Stimulated activated CD8-positive, alpha-beta memory T cell treated with anti-CD3 and anti-CD28 coated beads, Interleukin-12 subunit alpha, Interleukin-12 subunit beta, amount 100 ng/mL, for 1 hour (primary cell): ENCODE data around the gene TCERG1L.
"Not testable (repeated sequence)": the region's sequence is repeated elsewhere in the genome, so short reads cannot be mapped to it uniquely, and the experiment has no call there.

Experiments used
- DNase-seq: peaks from one replicate; pipeline ENCODE4 v3.0.0-alpha.2; 2020; ENCODE audit warnings: low read depth

TCERG1L gene

GRCh38 chr10:131100418-131101410 lies 210.8 kb downstream of the TCERG1L start:
- not testable (repeated sequence) for DNase-seq

DNA sequence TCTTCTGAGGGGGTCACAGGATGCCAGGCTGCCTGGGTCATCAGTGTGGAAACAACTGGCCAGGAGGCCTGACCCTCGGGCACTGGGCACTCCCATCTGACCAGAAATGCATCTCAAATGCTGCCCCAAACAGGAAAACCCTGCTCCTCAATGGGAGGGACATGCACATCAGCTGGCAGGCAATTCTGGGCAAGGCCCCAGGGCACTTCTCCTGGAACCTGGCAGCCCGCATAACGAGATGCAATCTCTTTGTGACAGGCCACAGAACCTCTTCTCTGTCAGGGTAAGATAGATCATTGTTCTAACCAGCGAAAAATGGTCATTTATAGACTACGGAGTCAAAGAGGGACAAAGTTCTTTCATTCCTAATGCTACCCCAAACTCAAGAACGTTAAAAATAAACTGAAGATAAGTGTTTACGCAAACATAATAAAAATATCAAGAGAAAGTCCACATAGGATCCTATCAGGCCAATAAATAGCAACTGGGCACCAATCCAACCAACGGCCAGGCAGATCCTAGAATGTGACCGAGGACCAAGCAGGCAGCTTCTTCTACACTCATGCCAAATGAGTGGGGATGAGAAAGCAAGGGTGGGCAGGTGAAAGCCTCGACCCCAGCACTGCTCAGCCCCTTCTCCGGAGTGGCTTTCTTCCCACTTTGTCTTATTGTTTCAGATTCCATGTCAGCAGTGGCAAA lies 212.3 kb downstream of the TCERG1L start:
- DNase-seq, result no peak

GRCh38 chr10:131098416-131098952 lies 213.0 kb downstream of the TCERG1L start:
- DNase-seq, result no peak

- no peak for DNase-seq
Measured at GRCh38 chr10:131096031-131096430, 215.5 kb downstream of the TCERG1L start.

DNA sequence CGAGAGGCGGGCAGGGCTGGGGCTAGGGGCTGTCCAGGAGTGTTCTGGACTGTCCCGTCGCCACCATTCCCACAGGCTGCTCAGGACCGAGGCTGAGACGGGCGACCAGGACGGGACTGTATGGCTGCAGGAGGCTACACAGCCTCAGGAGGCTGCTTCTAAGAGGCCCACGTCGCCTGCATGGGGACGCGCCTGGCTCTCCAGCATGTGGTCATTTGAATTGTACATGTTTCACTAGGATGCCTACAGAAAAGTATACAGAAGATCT lies 216.3 kb downstream of the TCERG1L start:
- no peak for DNase-seq

GRCh38 chr10:131094527-131095312 lies 216.8 kb downstream of the TCERG1L start:
- no peak for DNase-seq

DNA sequence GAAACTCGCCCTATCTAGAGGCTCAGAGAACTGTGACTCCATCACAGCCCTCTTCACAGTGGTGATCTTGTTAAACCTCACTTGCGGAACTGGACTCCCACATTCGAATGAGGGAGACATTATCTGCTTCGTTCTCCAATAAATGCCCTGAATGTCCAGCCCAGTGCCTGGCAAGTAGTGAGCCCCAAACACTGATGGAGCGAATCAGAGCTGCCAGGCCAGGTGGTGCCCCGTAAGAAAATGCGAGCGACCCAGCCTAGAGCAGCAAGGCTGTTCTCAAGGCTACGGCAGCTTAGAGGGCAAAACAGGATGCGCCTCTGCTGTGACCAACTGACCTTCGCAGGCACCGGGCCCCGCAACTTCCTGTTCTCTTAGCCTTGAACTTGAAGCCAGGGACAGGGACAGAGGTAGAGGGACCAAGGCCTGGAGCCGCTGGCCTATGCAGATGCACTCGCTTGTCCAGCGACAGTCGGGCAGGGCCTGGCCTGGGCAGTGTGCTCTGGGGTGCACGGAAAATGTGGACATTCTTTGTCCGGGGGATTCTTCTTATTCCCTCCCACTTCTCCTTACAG lies 217.6 kb downstream of the TCERG1L start:
- DNase-seq, result no peak

GRCh38 chr10:131093346-131093745 lies 218.2 kb downstream of the TCERG1L start:
- DNase-seq, result no peak

DNA sequence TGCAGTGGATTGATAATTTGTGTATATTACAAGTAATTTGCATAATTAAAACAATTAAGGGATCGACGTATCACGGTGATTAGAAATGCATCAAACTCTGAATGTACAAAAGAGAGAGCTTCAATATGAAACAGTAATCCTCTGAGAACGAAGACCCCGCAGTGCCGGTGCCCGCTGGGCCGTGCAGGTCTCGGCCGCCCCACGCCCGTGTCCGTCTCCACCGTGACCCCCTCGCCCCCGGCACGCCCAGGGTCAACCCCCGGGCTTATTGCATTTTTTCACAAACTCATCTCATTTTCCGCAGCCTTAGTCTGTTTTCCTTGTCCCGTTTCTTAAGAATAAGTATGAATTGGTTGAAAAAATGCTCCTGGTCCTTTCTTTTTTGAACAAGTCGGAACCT lies 218.6 kb downstream of the TCERG1L start:
- no peak for DNase-seq

DNA sequence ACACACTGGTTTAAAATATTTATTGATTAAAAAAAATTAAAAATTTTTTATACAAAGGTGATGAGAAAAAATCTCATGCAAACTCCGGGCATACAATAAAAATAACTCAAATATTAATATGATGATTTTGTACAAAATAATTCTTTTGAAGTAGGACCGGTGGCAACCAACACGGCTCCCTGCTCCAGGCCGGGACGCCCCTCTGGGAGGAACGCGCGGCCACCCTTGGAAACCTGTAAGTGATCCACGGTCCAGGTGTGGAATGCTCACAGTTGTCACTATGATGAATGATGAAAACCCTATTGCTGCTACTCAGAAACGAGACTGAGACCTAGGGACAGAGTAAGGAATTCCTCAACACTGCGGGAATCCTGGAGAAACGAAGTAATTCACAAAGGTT lies 219.1 kb downstream of the TCERG1L start:
- DNase-seq, result no peak

- DNase-seq, result no peak
Measured at GRCh38 chr10:131091682-131092081, 219.8 kb downstream of the TCERG1L start.

DNA sequence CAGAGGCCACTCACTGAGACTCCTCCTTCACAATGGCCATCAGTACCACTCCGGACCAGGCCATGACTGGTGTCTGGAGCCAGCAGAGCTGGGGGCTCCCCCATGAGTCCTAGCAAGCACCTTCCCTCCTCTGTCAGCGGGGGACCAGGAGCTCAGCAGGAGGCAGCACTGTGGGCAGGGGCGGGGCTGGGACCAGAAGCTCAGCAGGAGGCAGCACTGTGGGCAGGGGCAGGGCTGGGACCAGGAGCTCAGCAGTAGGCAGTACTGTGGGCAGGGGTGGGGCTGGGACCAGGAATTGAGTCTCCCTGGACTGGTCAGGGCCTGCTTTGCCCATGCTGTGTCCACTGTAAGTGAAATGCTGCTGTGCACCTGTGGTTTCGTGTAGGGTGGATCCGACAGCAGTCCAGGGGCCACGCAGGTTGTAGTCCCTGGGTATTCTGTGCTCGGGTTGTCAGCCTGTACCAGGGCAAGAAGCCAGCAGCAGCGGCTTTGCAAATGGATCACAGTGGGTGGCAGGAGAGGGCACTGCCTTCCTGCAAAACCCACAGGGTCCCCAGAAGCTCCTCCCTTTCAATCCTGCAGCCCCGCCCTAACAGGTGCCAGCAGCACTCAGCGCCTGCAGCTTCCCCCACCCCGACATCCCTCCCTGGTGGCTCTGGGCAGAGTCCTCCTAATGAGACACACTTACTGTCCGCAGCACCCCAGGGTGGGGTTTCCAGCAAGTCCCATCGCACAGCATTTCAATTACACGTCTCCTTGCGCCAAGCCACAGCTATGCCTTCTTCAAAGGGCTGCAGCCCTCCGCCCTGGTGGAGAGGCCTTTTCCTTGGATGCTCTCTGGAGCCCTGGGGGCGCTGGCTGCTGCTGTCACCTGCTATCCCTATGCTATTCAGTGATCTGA lies 220.5 kb downstream of the TCERG1L start:
- no peak for DNase-seq

DNA sequence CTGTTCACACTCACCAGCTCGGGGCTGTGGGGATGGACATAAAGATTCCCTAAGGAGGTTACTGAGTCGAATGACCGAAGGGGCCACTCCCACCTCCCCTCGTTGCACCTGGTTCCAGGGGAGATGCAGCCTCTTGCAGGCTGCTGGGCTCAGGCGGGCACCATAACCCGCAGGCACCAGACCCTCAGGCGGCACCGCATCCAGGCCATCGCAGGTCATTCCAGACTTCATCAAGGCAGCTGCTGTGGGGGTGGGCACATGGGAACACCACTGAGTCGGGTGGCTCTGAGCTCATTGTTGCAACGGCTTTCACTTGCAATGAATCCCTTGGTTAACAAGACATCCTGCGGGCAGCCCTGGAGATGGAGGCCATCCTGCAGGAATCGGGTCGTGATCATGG lies 221.7 kb downstream of the TCERG1L start:
- no peak for DNase-seq

DNA sequence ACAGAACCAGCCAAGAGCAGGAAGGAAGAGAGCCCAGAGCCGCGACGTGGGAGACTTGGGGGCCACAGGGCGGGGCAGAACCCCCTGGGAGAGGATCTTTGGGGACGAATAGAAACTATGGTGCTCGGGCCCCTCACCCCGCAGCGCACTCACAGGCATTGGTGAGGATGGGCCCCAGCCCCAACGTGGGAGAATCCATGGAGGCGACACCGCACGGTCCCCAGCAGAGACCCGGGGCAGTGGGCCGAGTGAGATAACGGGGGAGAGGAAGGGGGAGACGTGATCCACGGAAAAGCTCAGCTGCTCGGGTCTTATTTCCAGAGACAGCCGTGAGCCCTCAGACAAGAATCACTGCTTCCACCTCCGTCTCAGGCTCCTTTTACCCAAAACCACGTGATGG lies 222.4 kb downstream of the TCERG1L start:
- no peak for DNase-seq

DNA sequence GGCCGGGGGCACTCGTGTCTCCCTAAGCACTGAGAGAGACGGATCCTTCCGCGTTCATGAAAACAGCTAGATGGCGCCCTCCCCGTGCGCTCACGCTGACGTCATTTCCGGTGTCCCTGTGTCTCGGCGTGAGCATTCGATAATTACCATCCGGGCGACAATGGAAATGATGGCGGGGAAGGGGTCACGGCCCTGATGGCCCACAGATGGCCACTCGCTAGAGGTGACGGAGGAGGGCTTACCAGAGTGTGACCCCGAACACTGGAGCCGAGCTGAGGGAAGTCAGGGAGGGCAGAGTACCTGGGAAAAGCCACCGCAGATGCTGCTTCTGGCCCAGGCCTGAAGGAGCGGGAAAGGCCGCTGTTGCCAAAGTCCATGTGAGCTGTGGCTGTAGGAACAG lies 222.9 kb downstream of the TCERG1L start:
- DNase-seq, result no peak

GRCh38 chr10:131087464-131088215 lies 223.9 kb downstream of the TCERG1L start:
- DNase-seq, result no peak

GRCh38 chr10:131086511-131086910 lies 225.0 kb downstream of the TCERG1L start:
- no peak for DNase-seq

GRCh38 chr10:131086094-131086493 lies 225.4 kb downstream of the TCERG1L start:
- no peak for DNase-seq

GRCh38 chr10:131085091-131085860 lies 226.2 kb downstream of the TCERG1L start:
- no peak for DNase-seq

DNA sequence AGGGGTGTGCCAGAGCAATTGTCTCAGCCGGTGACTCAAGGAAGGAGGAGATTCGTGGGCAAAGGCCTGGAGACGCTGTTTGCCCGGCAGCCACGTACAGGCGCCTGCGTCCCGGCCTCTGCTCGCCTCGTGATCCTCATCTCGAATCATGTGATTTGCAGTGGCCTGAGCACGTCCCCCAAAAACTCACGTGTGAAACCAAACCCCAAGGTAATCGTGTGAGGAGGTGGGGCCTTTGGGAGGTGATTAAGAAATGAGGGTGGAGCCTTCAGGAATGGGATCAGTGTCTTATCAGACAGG lies 226.8 kb downstream of the TCERG1L start:
- no peak for DNase-seq
